Prostate gland (tissue), 2 donors: ENCODE results near the gene DMD. TPM values are rescaled to one million over a fixed set of nuclear protein-coding genes. Genes with fewer than 3 reads are reported as not detected.

Experiments
- DNase-seq: peaks from one replicate; pipeline ENCODE4 v3.0.0-alpha.2; 2019; ENCODE audit warnings: low spot score
- H3K27ac ChIP-seq, 2 donors: fragments of 200-600 bp; sonication (generic); 2 replicates each; pipeline ENCODE4 v1.5.1; 2017 to 2019
- H3K27me3 ChIP-seq: fragments of 200-600 bp; sonication (generic); replicated peaks from 2 replicates; pipeline ENCODE4 v1.5.1; 2019; ENCODE audit not compliant: insufficient read depth
- H3K36me3 ChIP-seq, 2 donors: fragments of 200-600 bp; sonication (generic); 1 replicate in 1 of 2; 2 replicates in 1 of 2; pipeline versions ENCODE4 v1.5.1 to v1.8.1; 2017 to 2019
- H3K4me1 ChIP-seq: fragments of 200-600 bp; sonication (generic); replicated peaks from 2 replicates; pipeline ENCODE4 v1.5.1; 2019
- H3K4me3 ChIP-seq, 2 donors: fragments of 200-600 bp; sonication (generic); 2 replicates each; pipeline ENCODE4 v1.5.1; 2017 to 2019
- H3K9me3 ChIP-seq: fragments of 200-600 bp; sonication (generic); 2 replicates; pipeline ENCODE4 v1.5.1; 2017
- POLR2A ChIP-seq: fragments of 450-650 bp; IDR thresholded peaks from one replicate; pipeline ENCODE4 v1.6.1; 2016; ENCODE audit warnings: antibody characterized with exemption, mild to moderate bottlenecking
- POLR2AphosphoS5 ChIP-seq: sonication (generic); formaldehyde crosslinking; IDR thresholded peaks from one replicate; pipeline ENCODE4 v1.6.1; 2017; ENCODE audit warnings: antibody characterized with exemption
- WGBS: methylation state at CpG from one replicate; pipeline ENCODE4 v1.1.5; 2018; 5-methylcytosine and 5-hydroxymethylcytosine counted together
- intact Hi-C: fragments of 100-400 bp; cut with DNase I; formaldehyde crosslinking; loops from one replicate; pipeline ENCODE4 v1.14.2; 2022
- total RNA-seq, 2 donors: library from RNA; depleted of rRNA; stranded (reverse); fragments of >200 nt; gene quantifications; one replicate each; pipeline ENCODE4 v1.1.0, GENCODE V29; 2016
- TF ChIP-seq, protein P1 (sequence below), 4 experiments: fragments of 200-600 bp in 2 of 4; fragments of 450-650 bp in 2 of 4; sonication (generic) in 2 of 4; IDR thresholded peaks; 1 replicate in 3 of 4; 2 replicates in 1 of 4; pipeline ENCODE4 v1.5.1; 2016 to 2019; ENCODE audit warnings: antibody characterized with exemption in 4 of 4, mild to moderate bottlenecking in 2 of 4, moderate library complexity in 2 of 4

DMD gene
- total RNA-seq, 2 donors from 2014 or later, result 17.6 to 34.8 TPM

DNA sequence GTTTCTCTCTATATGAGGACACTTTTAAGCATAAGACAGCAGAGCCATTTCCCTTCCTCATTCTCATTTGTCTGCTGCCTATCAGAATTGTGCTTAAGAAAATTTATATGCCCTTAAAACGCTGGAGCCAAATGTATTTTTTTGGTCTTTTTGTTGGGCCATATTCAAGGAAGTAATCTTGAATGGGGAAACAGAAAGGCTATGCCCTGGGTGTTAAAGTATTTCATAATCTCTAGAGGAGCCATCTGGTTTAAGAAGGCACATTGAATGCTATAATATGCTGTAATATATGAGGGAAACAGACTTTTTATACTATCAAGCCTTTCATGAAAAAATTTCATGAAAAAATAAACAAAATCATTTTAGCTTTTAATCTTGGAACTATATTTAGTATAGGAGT, 4.3 kb downstream of the DMD start:
- no peaks in the 10 kb centered on the region for H3K36me3 ChIP-seq
- H3K27ac ChIP-seq, result no peak overlapping the region
- H3K27me3 ChIP-seq, result no peaks in the 10 kb centered on the region
- TF ChIP-seq, protein P1, sequence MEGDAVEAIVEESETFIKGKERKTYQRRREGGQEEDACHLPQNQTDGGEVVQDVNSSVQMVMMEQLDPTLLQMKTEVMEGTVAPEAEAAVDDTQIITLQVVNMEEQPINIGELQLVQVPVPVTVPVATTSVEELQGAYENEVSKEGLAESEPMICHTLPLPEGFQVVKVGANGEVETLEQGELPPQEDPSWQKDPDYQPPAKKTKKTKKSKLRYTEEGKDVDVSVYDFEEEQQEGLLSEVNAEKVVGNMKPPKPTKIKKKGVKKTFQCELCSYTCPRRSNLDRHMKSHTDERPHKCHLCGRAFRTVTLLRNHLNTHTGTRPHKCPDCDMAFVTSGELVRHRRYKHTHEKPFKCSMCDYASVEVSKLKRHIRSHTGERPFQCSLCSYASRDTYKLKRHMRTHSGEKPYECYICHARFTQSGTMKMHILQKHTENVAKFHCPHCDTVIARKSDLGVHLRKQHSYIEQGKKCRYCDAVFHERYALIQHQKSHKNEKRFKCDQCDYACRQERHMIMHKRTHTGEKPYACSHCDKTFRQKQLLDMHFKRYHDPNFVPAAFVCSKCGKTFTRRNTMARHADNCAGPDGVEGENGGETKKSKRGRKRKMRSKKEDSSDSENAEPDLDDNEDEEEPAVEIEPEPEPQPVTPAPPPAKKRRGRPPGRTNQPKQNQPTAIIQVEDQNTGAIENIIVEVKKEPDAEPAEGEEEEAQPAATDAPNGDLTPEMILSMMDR (IDR thresholded peaks at IDR 0.05), result no peak
- TF ChIP-seq POLR2A (no peak), POLR2AphosphoS5 (no peak)
- H3K9me3 ChIP-seq, result no peaks in the 10 kb centered on the region
- no peak for DNase-seq
- intact Hi-C loops, result no loop called here
- no peak overlapping the region for H3K4me3 ChIP-seq
- H3K4me1 ChIP-seq, result no peaks in the 10 kb centered on the region
- 20% methylated on average over 1 of the region's 1 CpG for WGBS

DNA sequence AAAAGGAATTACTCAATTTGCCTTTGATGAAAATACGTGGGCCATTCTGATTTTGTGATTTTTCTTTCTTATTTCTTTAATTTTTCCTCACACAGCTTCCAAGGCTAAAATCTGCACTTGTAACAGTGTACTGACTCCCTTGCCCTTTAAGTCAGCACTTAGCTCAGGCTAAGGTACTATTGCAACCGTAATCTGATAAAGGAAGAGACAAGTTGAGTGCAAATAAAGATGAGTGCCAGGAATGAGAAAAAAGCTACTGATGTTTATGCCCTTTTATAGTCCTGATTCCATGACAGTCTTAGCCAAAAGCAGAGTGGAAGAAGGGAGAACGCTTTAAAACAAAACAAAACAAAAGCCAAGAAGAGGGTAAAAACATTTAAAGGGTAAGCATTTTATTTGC, 6.0 kb downstream of the DMD start:
- Histone ChIP-seq H3K27me3 (no peaks in the 10 kb centered on the region), H3K4me3 (no peak overlapping the region), H3K9me3 (no peaks in the 10 kb centered on the region), H3K27ac (no peak overlapping the region), H3K4me1 (no peaks in the 10 kb centered on the region), H3K36me3 (no peaks in the 10 kb centered on the region)
- no peak for DNase-seq
- 14% methylated on average over 3 of the region's 3 CpGs for WGBS
- TF ChIP-seq, protein P1 (IDR thresholded peaks at IDR 0.05), result no peak
- no peak for TF ChIP-seq POLR2AphosphoS5
- no peak for TF ChIP-seq POLR2A
- intact Hi-C loops, result no loop called here

DNA sequence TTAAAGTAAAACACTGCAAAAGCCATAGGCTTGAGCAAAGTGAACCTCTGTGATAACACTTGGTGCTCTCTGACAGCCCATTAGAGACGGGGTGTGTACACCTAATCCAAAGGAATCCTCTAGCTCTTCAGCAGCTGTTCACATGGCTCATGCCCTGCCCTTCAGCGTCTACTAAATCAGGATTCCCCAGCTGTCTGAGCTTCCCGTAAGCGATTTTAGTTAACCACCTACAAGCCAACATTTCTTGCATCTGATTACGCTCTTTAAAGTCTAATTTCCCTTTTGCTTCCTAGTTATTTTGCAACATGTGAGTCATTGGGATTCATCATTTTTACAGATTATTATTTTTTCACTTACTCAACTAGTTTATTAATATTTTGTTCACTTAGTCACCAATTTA, 6.5 kb downstream of the DMD start:
- H3K4me3 ChIP-seq, result no peak overlapping the region
- no peaks in the 10 kb centered on the region for H3K36me3 ChIP-seq
- H3K27ac ChIP-seq, result no peak overlapping the region
- no peaks in the 10 kb centered on the region for H3K4me1 ChIP-seq
- H3K9me3 ChIP-seq, result no peaks in the 10 kb centered on the region
- intact Hi-C loops, result no loop called here
- DNase-seq, result no peak
- TF ChIP-seq POLR2A (no peak), POLR2AphosphoS5 (no peak)
- TF ChIP-seq, protein P1 (IDR thresholded peaks at IDR 0.05), result no peak
- no peaks in the 10 kb centered on the region for H3K27me3 ChIP-seq
- WGBS, result 40% methylated on average over 5 of the region's 5 CpGs

DNA sequence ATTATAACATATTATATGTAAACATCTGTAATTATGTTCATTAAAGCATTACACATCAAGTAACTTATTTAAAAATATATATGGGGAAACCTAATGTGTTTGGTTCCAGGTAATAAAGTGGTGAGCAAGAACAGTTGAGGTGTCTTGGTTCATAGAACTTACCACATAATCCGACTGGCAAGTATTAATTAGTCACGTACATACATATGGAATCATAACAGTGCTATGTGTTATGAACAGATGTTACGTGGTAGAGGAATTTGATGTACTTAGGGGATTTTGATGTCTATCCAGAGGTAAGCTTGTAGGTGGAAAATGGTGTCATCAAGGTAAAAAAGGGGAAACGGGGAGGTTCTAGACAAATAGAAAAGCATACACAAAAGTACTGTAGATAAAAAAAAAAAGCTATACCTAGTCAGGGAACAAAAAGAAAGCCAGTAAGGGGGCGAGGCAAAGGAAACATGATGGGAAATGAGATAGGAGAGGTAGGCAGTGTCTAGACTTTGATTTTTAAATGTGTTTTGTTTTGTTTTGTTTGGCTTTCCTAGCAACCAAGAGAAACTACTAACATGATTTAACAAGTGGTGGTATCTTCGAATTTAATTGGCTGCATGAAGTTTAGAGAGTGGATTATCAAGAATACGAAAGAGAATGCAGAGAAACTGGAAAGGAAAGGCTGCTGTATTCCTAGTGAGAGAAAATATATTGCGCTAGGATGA, 12.6 kb downstream of the DMD start:
- intact Hi-C loops, result no loop called here
- no peak for DNase-seq
- no peaks in the 10 kb centered on the region for H3K4me1 ChIP-seq
- WGBS, result 60% methylated on average over 8 of the region's 8 CpGs
- no peaks in the 10 kb centered on the region for H3K9me3 ChIP-seq
- H3K36me3 ChIP-seq, result no peaks in the 10 kb centered on the region
- H3K4me3 ChIP-seq, result no peak overlapping the region
- TF ChIP-seq POLR2AphosphoS5 (no peak), POLR2A (no peak)
- TF ChIP-seq, protein P1 (IDR thresholded peaks at IDR 0.05), result no peak
- H3K27ac ChIP-seq, result no peak overlapping the region
- no peaks in the 10 kb centered on the region for H3K27me3 ChIP-seq

DNA sequence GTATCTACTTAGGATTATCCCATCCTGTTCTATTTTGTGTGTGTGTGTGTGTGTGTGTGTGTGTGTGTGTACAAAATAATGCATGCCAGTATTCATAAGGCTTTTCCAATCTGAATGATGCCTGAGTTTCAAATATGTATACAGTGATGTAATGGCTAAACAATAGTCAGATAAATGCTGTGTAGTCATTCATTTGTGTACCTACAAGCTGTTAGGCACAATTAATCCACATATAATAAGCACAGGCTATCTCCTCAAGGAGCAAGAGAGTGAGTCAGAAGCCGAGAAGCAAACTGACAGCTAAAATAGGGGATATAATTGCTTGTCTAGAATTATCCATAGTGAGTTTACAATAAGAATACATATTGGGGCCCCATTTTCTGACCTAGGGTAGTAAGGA, 15.7 kb downstream of the DMD start:
- DNase-seq, result no peak
- H3K36me3 ChIP-seq, result no peaks in the 10 kb centered on the region
- H3K4me1 ChIP-seq, result no peaks in the 10 kb centered on the region
- no peak overlapping the region for H3K27ac ChIP-seq
- H3K27me3 ChIP-seq, result no peaks in the 10 kb centered on the region
- H3K4me3 ChIP-seq, result no peak overlapping the region
- intact Hi-C loops, result no loop called here
- no peaks in the 10 kb centered on the region for H3K9me3 ChIP-seq
- WGBS, result 79% methylated on average over 1 of the region's 1 CpG
- no peak for TF ChIP-seq POLR2A
- TF ChIP-seq POLR2AphosphoS5, result no peak
- TF ChIP-seq, protein P1 (IDR thresholded peaks at IDR 0.05), result no peak
